HG02970 (cell line): ENCODE measurements around the gene SPEG.

ENCODE experiments used
- ATAC-seq: cut with Tn5 transposase; IDR thresholded peaks from one replicate; pipeline ENCODE4 v1.9.1; 2021; ENCODE audit warnings: mild to moderate bottlenecking, moderate library complexity, moderate number of reproducible peaks; ENCODE audit not compliant: unreplicated experiment, low FRiP score

SPEG gene

DNA sequence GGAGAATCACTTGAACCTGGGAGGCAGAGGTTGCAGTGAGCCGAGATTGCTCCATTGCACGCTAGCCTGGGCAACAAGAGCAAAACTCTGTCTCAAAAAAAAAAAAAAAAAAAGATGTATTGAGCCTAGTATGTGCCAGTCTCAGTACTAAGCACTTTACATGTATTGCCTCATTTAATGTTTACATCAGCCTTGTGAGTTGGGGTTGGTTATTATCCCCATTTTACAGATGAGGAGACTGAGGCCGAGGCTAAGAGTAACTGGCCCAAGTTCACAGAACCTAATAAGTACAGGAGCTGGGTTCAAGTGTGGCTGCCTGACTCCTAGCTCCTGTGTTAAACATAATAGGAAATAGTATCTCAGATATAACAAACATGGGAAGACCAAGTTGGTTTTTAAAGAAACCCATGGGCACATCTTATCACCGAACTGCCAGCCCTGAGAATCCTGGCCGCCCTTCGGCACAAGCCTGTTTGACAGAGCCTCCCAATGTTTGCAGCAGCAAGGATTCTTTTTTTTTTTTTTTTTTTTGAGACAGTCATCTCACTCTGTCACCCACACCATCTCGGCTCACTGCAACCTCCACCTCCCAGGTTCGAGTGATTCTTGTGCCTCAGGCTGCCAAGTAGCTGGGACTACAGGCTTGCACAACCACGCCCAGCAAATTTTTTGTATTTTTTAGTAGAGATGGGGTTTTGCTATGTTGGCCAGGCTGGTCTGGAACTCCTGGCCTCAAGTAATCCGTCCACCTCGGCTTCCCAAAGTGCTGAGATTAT, 39.8 kb downstream of the SPEG start:
- no peak for ATAC-seq

DNA sequence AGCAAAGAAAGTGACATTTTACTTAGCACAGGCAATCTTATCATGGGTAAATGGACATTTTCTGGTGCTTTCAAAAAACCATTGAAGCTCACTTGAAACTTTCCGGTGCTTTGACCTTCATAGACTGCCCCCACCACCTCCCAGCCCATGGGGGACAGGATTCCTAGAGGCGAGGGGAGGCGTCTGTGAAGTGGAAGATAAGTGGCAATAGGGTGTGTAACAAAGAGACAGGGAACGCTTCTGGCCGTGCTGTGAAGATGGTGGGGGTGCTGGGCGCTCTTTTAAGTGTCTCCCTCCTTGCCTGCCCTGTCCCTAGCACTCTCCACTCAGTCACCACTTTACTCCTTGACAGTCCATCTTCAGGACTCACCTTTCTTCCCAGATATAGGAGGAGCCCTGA, 40.6 kb downstream of the SPEG start:
- ATAC-seq, result no peak

DNA sequence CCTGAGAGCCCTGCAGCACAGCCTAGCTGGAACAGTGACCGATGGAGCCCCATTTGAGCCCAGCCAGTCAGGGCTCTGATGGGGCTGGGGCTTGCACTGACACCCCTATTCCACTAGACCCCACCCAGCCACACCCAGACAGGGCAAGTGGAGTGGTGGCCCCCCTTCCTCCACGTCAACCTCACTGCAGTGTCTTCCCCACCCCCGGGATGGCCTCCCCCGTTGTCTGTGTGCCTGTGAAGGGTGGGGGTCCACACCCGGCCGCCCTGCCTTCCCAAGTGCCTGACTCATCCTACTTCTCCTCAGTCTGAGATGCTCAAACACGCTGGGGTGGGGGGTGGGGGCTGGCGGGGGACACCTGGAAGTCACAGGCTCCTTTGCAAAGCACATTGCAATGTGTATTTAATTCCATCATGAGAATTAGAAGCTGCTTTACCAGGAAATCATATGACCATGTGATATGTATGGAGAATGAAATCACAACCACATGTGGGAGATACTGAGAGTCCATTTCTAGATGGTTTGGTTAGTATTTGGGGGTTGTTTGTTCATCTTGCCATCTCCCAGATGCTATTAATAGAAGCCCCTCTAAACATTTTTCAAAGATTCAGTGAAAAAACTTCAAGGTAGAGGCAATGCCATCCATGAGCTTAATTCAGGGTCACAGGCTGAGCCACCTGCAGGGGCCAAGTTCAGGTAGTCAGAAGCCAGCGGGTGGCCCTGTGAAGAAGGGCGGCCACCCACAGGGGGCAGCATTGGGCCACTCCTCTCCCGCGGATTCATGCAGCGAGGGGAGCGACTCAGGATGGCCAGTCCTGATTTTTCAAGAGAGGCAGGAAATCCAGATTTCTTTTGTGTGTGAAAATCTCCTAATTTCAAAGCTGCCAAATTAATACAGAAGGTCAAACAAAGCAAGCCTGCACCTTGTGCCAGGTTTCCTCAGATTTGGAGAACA, 41.3 kb downstream of the SPEG start:
- no peak for ATAC-seq

DNA sequence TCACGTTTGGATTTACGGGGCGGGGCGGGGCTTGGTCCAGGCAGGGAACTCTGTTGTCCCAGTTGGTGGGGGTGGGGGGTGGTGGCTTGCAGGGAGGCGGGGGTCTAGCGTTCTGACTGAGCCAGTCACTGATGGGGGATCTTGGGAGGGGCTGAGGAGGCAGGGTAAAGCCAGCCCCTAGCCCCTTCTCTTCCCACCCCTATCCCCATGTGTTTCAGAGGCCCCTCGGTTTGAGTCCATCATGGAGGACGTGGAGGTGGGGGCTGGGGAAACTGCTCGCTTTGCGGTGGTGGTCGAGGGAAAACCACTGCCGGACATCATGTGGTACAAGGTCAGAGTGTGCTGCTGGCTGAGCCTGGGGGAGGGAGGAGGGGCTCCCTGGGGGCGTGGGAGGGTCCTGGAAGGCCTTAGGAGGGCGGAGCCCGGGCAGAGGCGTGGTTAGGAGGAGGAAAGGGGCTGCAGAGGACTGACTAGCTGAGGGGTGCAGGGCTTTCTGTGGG, 42.1 kb downstream of the SPEG start:
- ATAC-seq, result no peak

DNA sequence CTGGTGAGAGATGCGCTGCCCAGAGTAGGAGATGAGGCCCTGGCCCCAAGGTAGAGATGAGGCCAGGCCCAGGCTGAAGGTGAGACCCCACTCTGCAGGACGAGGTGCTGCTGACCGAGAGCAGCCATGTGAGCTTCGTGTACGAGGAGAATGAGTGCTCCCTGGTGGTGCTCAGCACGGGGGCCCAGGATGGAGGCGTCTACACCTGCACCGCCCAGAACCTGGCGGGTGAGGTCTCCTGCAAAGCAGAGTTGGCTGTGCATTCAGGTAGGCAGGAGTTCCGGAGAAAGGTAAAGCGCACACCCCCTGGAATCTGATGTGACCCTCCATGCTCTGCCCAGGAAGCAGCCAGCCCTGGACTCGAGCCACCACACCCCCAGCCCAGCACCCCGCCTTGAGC, 42.5 kb downstream of the SPEG start:
- ATAC-seq, result no peak

DNA sequence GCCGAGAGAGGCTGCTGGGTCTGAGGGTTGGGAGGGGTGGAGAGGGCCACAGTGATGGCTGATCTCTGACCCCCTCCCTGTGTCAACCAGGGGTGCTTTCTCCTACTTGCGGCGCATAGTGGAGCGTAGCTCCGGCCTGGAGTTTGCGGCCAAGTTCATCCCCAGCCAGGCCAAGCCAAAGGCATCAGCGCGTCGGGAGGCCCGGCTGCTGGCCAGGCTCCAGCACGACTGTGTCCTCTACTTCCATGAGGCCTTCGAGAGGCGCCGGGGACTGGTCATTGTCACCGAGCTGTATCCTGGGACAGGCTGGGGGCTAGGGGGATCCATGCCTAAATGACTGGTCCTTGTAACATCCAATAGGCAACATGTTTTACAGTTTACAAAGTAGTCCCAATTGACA, 43.2 kb downstream of the SPEG start:
- no peak for ATAC-seq

DNA sequence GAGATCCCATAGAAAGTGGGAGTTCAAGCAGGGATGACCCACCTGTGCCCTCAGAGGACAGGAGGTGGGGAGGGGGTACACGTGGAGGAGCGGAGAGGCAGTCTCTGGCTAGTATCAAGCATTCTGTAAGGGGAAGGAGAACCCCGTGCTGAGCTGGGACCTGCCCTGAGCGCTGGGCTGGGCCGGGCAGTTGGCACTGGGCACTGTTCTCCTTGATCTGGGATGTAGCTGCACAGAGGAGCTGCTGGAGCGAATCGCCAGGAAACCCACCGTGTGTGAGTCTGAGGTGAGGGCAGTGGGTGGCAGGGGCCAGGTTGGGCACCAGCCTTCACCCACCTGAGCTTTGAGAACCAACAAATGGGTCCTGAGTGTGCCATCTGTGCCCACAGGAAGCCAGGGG, 44.3 kb downstream of the SPEG start:
- ATAC-seq, result no peak

DNA sequence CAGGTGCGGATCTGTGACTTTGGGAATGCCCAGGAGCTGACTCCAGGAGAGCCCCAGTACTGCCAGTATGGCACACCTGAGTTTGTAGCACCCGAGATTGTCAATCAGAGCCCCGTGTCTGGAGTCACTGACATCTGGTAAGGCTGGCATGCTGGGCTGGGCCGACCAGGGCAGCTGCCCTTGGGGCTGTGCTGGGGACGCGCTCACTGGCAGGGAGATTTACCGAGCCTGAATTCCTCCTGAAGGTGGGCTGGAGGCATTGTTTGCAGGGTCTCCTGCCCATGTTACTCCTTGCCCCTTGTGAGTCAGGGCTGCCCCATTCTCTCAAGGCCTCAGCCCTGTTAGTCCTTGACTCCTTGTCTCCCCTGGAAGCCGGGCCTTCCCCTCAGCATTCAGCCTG, 45.4 kb downstream of the SPEG start:
- no peak for ATAC-seq

DNA sequence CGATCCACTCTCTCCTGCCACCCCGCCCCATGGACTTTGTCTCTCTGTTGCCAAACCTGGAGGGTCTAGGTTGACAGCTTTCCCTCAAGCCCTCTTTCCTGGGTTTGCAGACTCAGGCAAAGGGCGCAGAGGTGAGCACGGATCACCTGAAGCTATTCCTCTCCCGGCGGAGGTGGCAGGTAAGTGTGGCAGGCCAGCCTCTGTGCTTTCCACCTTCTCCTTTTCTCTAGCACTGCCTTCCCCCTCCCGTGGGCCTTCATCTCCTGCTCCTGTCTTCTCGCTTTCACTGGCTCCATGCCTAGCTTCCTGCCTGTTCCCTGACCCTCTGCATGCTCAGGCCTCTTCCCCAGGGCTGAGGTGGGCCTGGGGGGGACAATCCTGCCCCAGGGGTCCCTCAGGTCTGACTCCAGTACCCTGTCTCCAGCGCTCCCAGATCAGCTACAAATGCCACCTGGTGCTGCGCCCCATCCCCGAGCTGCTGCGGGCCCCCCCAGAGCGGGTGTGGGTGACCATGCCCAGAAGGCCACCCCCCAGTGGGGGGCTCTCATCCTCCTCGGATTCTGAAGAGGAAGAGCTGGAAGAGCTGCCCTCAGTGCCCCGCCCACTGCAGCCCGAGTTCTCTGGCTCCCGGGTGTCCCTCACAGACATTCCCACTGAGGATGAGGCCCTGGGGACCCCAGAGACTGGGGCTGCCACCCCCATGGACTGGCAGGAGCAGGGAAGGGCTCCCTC, 48.2 kb downstream of the SPEG start:
- ATAC-seq, result no peak

DNA sequence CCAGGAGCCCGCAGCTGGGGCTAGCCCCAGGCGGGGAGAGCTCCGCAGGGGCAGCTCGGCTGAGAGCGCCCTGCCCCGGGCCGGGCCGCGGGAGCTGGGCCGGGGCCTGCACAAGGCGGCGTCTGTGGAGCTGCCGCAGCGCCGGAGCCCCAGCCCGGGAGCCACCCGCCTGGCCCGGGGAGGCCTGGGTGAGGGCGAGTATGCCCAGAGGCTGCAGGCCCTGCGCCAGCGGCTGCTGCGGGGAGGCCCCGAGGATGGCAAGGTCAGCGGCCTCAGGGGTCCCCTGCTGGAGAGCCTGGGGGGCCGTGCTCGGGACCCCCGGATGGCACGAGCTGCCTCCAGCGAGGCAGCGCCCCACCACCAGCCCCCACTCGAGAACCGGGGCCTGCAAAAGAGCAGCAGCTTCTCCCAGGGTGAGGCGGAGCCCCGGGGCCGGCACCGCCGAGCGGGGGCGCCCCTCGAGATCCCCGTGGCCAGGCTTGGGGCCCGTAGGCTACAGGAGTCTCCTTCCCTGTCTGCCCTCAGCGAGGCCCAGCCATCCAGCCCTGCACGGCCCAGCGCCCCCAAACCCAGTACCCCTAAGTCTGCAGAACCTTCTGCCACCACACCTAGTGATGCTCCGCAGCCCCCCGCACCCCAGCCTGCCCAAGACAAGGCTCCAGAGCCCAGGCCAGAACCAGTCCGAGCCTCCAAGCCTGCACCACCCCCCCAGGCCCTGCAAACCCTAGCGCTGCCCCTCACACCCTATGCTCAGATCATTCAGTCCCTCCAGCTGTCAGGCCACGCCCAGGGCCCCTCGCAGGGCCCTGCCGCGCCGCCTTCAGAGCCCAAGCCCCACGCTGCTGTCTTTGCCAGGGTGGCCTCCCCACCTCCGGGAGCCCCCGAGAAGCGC, 49.1 kb downstream of the SPEG start:
- no peak for ATAC-seq

DNA sequence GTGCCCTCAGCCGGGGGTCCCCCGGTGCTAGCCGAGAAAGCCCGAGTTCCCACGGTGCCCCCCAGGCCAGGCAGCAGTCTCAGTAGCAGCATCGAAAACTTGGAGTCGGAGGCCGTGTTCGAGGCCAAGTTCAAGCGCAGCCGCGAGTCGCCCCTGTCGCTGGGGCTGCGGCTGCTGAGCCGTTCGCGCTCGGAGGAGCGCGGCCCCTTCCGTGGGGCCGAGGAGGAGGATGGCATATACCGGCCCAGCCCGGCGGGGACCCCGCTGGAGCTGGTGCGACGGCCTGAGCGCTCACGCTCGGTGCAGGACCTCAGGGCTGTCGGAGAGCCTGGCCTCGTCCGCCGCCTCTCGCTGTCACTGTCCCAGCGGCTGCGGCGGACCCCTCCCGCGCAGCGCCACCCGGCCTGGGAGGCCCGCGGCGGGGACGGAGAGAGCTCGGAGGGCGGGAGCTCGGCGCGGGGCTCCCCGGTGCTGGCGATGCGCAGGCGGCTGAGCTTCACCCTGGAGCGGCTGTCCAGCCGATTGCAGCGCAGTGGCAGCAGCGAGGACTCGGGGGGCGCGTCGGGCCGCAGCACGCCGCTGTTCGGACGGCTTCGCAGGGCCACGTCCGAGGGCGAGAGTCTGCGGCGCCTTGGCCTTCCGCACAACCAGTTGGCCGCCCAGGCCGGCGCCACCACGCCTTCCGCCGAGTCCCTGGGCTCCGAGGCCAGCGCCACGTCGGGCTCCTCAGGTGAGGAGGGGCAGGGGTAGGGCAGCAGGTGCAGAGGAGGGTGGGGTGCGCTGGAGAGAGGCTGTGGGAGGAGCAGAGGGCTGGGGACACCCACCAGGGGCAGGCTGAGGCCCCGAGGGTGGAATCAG, 49.9 kb downstream of the SPEG start:
- ATAC-seq, result no peak

DNA sequence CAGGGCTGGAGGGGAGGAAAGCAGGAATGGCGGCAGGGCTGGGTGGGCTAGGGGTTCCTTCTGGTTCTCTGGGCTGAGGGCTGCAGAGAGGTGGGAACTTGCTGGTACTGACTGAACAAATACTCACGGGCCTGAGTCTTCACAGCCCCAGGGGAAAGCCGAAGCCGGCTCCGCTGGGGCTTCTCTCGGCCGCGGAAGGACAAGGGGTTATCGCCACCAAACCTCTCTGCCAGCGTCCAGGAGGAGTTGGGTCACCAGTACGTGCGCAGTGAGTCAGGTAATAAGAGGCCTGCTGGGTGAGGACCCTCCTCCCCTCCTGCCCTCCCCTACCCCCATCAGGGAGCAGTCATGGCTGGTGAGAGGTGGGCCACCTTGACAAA, 50.5 kb downstream of the SPEG start:
- ATAC-seq, result no peak

DNA sequence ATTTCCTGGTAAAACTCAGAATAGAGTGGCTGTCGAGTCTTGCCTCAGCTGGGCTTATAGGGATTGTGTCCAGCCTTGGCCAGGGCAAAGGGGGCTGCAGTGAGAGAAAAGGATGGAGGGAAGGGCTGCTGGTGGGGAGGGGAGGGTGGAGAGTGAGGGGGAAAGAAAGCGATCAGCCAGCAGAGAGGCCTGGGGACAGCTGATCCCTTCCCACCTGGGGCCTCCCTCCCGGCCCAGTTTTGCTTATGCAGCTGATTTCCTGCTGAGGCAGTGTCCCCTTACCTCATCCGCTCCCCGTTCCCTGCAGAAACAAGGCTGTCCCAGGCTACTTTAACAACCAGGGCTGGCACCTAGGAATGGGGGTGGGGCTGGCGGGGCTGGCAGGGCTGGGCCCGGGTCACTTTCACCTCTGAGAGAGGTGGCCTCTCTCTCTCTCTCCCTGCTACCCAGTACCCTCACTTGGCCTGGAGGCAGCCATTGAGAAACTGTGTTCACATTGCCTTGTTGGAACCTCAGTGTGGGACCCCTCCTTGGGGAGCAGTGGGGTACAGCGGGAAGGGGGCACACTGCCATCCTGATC, 51.8 kb downstream of the SPEG start:
- no peak for ATAC-seq

DNA sequence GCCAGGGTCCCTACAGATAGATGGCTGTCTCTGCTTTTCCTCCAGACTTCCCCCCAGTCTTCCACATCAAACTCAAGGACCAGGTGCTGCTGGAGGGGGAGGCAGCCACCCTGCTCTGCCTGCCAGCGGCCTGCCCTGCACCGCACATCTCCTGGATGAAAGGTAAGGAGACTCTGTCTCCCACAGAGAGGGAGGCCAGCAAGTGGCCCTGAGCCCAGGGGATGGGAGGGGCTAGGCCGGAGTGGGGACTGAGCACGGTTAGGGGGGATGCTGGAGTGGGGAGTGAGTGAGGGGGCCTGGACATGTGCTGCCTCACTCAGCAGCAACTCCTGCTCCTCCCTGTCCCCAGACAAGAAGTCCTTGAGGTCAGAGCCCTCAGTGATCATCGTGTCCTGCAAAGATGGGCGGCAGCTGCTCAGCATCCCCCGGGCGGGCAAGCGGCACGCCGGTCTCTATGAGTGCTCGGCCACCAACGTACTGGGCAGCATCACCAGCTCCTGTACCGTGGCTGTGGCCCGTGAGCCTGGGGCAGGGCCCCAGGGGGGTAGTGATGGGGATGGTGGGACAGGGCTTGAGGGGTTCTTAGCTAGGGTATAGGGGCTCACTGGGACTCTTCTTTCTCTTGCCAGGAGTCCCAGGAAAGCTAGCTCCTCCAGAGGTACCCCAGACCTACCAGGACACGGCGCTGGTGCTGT, 53.7 kb downstream of the SPEG start:
- no peak for ATAC-seq

DNA sequence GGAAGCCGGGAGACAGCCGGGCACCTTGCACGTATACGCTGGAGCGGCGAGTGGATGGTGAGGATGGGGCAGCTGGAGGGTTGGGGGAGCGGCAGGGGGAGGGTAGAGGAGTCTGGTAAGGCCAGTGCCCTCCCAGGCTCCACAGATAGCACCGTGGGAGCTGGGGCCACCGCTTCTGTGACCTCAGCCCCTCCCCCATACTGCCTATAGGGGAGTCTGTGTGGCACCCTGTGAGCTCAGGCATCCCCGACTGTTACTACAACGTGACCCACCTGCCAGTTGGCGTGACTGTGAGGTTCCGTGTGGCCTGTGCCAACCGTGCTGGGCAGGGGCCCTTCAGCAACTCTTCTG, 54.2 kb downstream of the SPEG start:
- ATAC-seq, result no peak

DNA sequence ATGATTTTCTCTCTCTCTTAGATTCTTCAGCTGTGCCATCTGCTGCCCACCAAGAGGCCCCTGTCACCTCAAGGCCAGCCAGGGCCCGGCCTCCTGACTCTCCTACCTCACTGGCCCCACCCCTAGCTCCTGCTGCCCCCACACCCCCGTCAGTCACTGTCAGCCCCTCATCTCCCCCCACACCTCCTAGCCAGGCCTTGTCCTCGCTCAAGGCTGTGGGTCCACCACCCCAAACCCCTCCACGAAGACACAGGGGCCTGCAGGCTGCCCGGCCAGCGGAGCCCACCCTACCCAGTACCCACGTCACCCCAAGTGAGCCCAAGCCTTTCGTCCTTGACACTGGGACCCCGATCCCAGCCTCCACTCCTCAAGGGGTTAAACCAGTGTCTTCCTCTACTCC, 54.7 kb downstream of the SPEG start:
- no peak for ATAC-seq

DNA sequence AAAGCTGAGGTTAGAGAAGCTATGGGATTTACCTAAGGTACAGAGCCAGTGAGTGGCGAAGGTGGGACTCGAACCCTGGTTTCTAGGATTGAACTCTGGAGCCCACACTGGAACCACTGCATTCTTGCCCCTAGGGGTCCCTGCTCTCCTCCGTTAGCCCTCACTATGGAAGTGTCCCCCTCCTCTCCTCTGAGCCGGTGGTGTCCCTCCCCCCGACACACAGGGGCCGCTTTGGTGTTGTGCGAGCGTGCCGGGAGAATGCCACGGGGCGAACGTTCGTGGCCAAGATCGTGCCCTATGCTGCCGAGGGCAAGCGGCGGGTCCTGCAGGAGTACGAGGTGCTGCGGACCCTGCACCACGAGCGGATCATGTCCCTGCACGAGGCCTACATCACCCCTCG, 55.5 kb downstream of the SPEG start:
- ATAC-seq, result no peak

DNA sequence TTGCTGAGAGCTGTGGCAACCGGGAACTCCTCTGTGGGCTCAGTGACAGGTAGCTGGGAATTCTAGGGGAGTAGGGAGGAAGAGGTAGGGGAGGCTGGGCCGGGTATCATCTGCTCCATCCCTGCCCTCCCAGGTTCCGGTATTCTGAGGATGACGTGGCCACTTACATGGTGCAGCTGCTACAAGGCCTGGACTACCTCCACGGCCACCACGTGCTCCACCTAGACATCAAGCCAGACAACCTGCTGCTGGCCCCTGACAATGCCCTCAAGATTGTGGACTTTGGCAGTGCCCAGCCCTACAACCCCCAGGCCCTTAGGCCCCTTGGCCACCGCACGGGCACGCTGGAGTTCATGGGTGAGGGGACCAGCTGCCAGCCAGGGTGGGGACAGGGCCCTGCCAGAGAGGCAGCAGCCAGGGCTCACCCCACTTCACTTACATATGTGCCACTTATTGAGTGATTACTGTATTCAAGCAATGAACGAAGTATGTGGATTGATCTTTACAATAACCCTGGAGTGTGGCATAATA, 56.0 kb downstream of the SPEG start:
- ATAC-seq, result no peak
